ENCODE data around the gene SLC25A51.

The SLC25A51 gene

GRCh38 chr9:37903647-37904444, at the start of gene SLC25A51:
Gene SLC25A51 (minus strand): TSS chr9:37904127. CDS start chr9:37888550, 15,577 bp downstream.
- DNase-seq, result peak; percentile 87

GRCh38 chr9:37953206-37953774, 49.4 kb upstream of the SLC25A51 start:
- DNase-seq, result no peak

- DNase-seq, result no peak
Measured at GRCh38 chr9:37952731-37953130, 48.8 kb upstream of the SLC25A51 start.

GRCh38 chr9:37951671-37952449, 47.9 kb upstream of the SLC25A51 start:
- no peak for DNase-seq

GRCh38 chr9:37950561-37950960, 46.6 kb upstream of the SLC25A51 start:
- no peak for DNase-seq

- no peak for DNase-seq
Measured at GRCh38 chr9:37949576-37949975, 45.6 kb upstream of the SLC25A51 start.

- no peak for DNase-seq
Measured at GRCh38 chr9:37948417-37948980, 44.6 kb upstream of the SLC25A51 start.

- DNase-seq, result no peak
Measured at GRCh38 chr9:37947977-37948376, 44.0 kb upstream of the SLC25A51 start.

- no peak for DNase-seq
Measured at GRCh38 chr9:37947471-37947870, 43.5 kb upstream of the SLC25A51 start.

- DNase-seq, result no peak
Measured at GRCh38 chr9:37946971-37947370, 43.0 kb upstream of the SLC25A51 start.

- no peak for DNase-seq
Measured at GRCh38 chr9:37946041-37946440, 42.1 kb upstream of the SLC25A51 start.

- DNase-seq, result no peak
Measured at GRCh38 chr9:37944671-37945481, 40.9 kb upstream of the SLC25A51 start.

GRCh38 chr9:37944266-37944650, 40.3 kb upstream of the SLC25A51 start:
- no peak for DNase-seq

GRCh38 chr9:37943345-37944265, 39.7 kb upstream of the SLC25A51 start:
- no peak for DNase-seq

GRCh38 chr9:37942621-37943344, 38.9 kb upstream of the SLC25A51 start:
- DNase-seq, result peak; percentile 23

GRCh38 chr9:37941253-37941652, 37.3 kb upstream of the SLC25A51 start:
- no peak for DNase-seq

- no peak for DNase-seq
Measured at GRCh38 chr9:37939575-37940095, 35.7 kb upstream of the SLC25A51 start.

GRCh38 chr9:37938121-37938891, 34.4 kb upstream of the SLC25A51 start:
- DNase-seq, result no peak

- DNase-seq, result no peak
Measured at GRCh38 chr9:37937366-37937765, 33.4 kb upstream of the SLC25A51 start.

- no peak for DNase-seq
Measured at GRCh38 chr9:37936965-37937364, 33.0 kb upstream of the SLC25A51 start.
